H1 (cell line): ENCODE data around the gene CUL4A. TPM values are rescaled to one million over a fixed set of nuclear protein-coding genes. Genes with fewer than 3 reads are reported as not detected.

Experiments used
- CTCF ChIA-PET: fragments of 300-600 bp; sonication (Branson Sonifier 250); formaldehyde crosslinking; loops from one replicate; lab custom pipeline; 2021; ENCODE audit not compliant: partially characterized antibody; lab: Charles Lee
- POLR2A ChIA-PET: fragments of 300-600 bp; sonication (Branson Sonifier 250); formaldehyde crosslinking; loops from one replicate; lab custom pipeline; 2021; ENCODE audit warnings: inconsistent platforms; ENCODE audit not compliant: partially characterized antibody; lab: Charles Lee
- DNase-seq, 2 experiments: peaks; one replicate each; pipeline versions ENCODE4 v3.0.0 to v3.0.0-alpha.2; 2010 to 2022; ENCODE audit warnings: low spot score in 2 of 2, low read depth in 1 of 2, mixed read lengths in 1 of 2
- FAIRE-seq: peaks from 2 replicates; lab custom pipeline; 2011; peaks lifted over from hg19 to GRCh38; lab: Jason Lieb, UNC
- H2AFZ ChIP-seq: 2 replicates; pipeline ENCODE4 v1.8.1; 2012; ENCODE audit warnings: low read length, inconsistent platforms
- H2AK5ac ChIP-seq: 2 replicates; pipeline ENCODE4 v1.6.1; 2013; ENCODE audit warnings: low read depth, low read length
- H2BK120ac ChIP-seq: replicated peaks from 2 replicates; pipeline ENCODE3; 2013; ENCODE audit warnings: low read depth, low read length, inconsistent platforms
- H2BK12ac ChIP-seq: 2 replicates; pipeline ENCODE4 v1.6.1; 2013; ENCODE audit warnings: low read depth, low read length
- H2BK15ac ChIP-seq: 2 replicates; pipeline ENCODE4 v1.6.1; 2013; ENCODE audit warnings: low read length
- H2BK20ac ChIP-seq: 2 replicates; pipeline ENCODE4 v1.6.1; 2013; ENCODE audit warnings: low read length
- H2BK5ac ChIP-seq: 2 replicates; pipeline ENCODE4 v1.6.1; 2013; ENCODE audit warnings: low read depth, low read length
- H3K14ac ChIP-seq: 2 replicates; pipeline ENCODE4 v1.6.1; 2013; ENCODE audit warnings: inconsistent platforms; ENCODE audit not compliant: insufficient read length
- H3K18ac ChIP-seq: 2 replicates; pipeline ENCODE4 v1.6.1; 2013; ENCODE audit warnings: low read length; ENCODE audit errors: extremely low read depth
- H3K23ac ChIP-seq: 2 replicates; pipeline ENCODE4 v1.6.1; 2013; ENCODE audit warnings: inconsistent platforms; ENCODE audit not compliant: insufficient read length
- H3K23me2 ChIP-seq: 2 replicates; pipeline ENCODE4 v1.6.1; 2013; ENCODE audit warnings: low read depth, low read length
- H3K27ac ChIP-seq: 2 replicates; pipeline ENCODE4 v1.6.1; 2011; ENCODE audit warnings: low read depth, low read length, inconsistent platforms
- H3K27me3 ChIP-seq, 4 experiments: replicated peaks in 1 of 4; 1 replicate in 1 of 4; 2 replicates in 3 of 4; pipeline versions ENCODE4 v1.6.1 to v1.8.1; 2011 to 2013; ENCODE audit warnings: low read length in 3 of 4, mild to moderate bottlenecking in 3 of 4, inconsistent platforms in 2 of 4, mixed read lengths in 2 of 4, moderate library complexity in 1 of 4; ENCODE audit not compliant: control insufficient read depth in 3 of 4, insufficient read depth in 3 of 4; ENCODE audit errors: extremely low read depth in 1 of 4
- H3K36me3 ChIP-seq, 4 experiments: 2 replicates each; pipeline versions ENCODE4 v1.6.1 to v1.8.1; 2011 to 2013; ENCODE audit warnings: mild to moderate bottlenecking in 4 of 4, low read length in 3 of 4, moderate library complexity in 2 of 4, control low read depth in 1 of 4, inconsistent platforms in 1 of 4; ENCODE audit not compliant: insufficient read depth in 4 of 4, control insufficient read depth in 2 of 4
- H3K4ac ChIP-seq: replicated peaks from 2 replicates; pipeline ENCODE3; 2013; ENCODE audit warnings: low read length, low read depth, mixed read lengths, inconsistent platforms; ENCODE audit not compliant: insufficient read length
- H3K4me1 ChIP-seq, 4 experiments: replicated peaks in 1 of 4; 1 replicate in 1 of 4; 2 replicates in 3 of 4; pipeline versions ENCODE4 v1.6.1 to v1.8.1; 2011 to 2013; ENCODE audit warnings: low read length in 3 of 4, inconsistent platforms in 2 of 4, mixed read lengths in 1 of 4; ENCODE audit not compliant: insufficient read depth in 4 of 4, control insufficient read depth in 3 of 4
- H3K4me2 ChIP-seq, 2 experiments: 2 replicates each; pipeline versions ENCODE4 v1.6.1 to v1.8.1; 2011 to 2013; ENCODE audit warnings: low read depth in 2 of 2, low read length in 2 of 2, control low read depth in 1 of 2, inconsistent platforms in 1 of 2, mild to moderate bottlenecking in 1 of 2; ENCODE audit not compliant: insufficient read depth in 1 of 2
- H3K4me3 ChIP-seq, 4 experiments: fragments of 200-600, 300-600 bp in 1 of 4; sonication (generic), shearing (Covaris generic), sonication (Bioruptor Twin) in 1 of 4; 2 replicates each; pipeline versions ENCODE4 v1.5.1 to v1.8.1; 2011 to 2016; ENCODE audit warnings: low read length in 4 of 4, low read depth in 3 of 4, control low read depth in 2 of 4, inconsistent platforms in 2 of 4, mild to moderate bottlenecking in 2 of 4, mixed read lengths in 1 of 4, moderate library complexity in 1 of 4; ENCODE audit not compliant: insufficient read depth in 2 of 4; ENCODE audit errors: extremely low read depth in 1 of 4
- H3K56ac ChIP-seq: replicated peaks from 2 replicates; pipeline ENCODE3; 2013; ENCODE audit warnings: low read depth, mild to moderate bottlenecking, mixed read lengths, low read length, inconsistent platforms; ENCODE audit not compliant: insufficient read length
- H3K79me1 ChIP-seq: 2 replicates; pipeline ENCODE4 v1.6.1; 2013; ENCODE audit warnings: low read depth, low read length, control low read depth
- H3K79me2 ChIP-seq, 2 experiments: 2 replicates each; pipeline versions ENCODE4 v1.6.1 to v1.8.1; 2012 to 2013; ENCODE audit warnings: low read length in 2 of 2, mild to moderate bottlenecking in 2 of 2, inconsistent platforms in 1 of 2; ENCODE audit not compliant: insufficient read depth in 2 of 2, control insufficient read depth in 1 of 2
- H3K9ac ChIP-seq, 4 experiments: replicated peaks in 1 of 4; 1 replicate in 1 of 4; 2 replicates in 3 of 4; pipeline versions ENCODE4 v1.6.1 to v1.8.1; 2011 to 2013; ENCODE audit warnings: low read depth in 3 of 4, low read length in 3 of 4, control low read depth in 2 of 4, mild to moderate bottlenecking in 2 of 4, moderate library complexity in 2 of 4, inconsistent platforms in 1 of 4; ENCODE audit errors: extremely low read depth in 1 of 4
- H3K9me3 ChIP-seq, 2 experiments: 2 replicates each; pipeline versions ENCODE4 v1.6.1 to v1.8.1; 2012 to 2013; ENCODE audit warnings: mild to moderate bottlenecking in 2 of 2, moderate library complexity in 2 of 2, control low read depth in 1 of 2, inconsistent platforms in 1 of 2, low read depth in 1 of 2, low read length in 1 of 2, mixed read lengths in 1 of 2; ENCODE audit not compliant: insufficient read depth in 2 of 2
- H4K20me1 ChIP-seq, 2 experiments: replicated peaks in 1 of 2; 2 replicates each; pipeline versions ENCODE3 to v1.8.1; 2011 to 2013; ENCODE audit warnings: inconsistent platforms in 2 of 2, low read length in 2 of 2, mild to moderate bottlenecking in 1 of 2; ENCODE audit not compliant: insufficient read depth in 2 of 2, control insufficient read depth in 1 of 2
- H4K5ac ChIP-seq: 2 replicates; pipeline ENCODE4 v1.6.1; 2013; ENCODE audit warnings: low read length, low read depth, mixed read lengths, inconsistent platforms; ENCODE audit not compliant: insufficient read length
- H4K8ac ChIP-seq: 2 replicates; pipeline ENCODE4 v1.8.0; 2013; ENCODE audit warnings: mild to moderate bottlenecking, moderate library complexity, low read length, inconsistent platforms; ENCODE audit not compliant: insufficient read depth; ENCODE audit errors: extremely low read depth
- H4K91ac ChIP-seq: replicated peaks from 2 replicates; pipeline ENCODE3; 2013; ENCODE audit warnings: low read length, mixed read lengths, inconsistent platforms; ENCODE audit not compliant: insufficient read length
- SIRT6 ChIP-seq: IDR thresholded peaks from one replicate; pipeline ENCODE4 v1.7.1; 2012; ENCODE audit warnings: low read length, inconsistent platforms
- WGBS, 2 experiments: shearing (Covaris generic) in 1 of 2; methylation state at CpG; one replicate each; pipeline versions ENCODE4 v1.1.6 to v1.1.7; 2013 to 2015; ENCODE audit warnings: low lambda C conversion rate in 2 of 2, mixed read lengths in 2 of 2, inconsistent platforms in 1 of 2, low coverage in 1 of 2, missing lambda C conversion rate in 1 of 2; ENCODE audit not compliant: insufficient replicate concordance in 2 of 2, insufficient coverage in 1 of 2, insufficient read length in 1 of 2; ENCODE audit errors: extremely low coverage in 1 of 2, missing lambda C conversion rate in 1 of 2; 5-methylcytosine and 5-hydroxymethylcytosine counted together
- polyA plus RNA-seq, 7 experiments: library from polyadenylated mRNA; depleted of rRNA in 3 of 7; stranded (reverse) in 5 of 7; unstranded in 2 of 7; fragments of >200 nt in 5 of 7; fragments of 200-250 nt in 2 of 7; gene quantifications; 1 replicate in 5 of 7; 2 replicates in 1 of 7; 4 replicates in 1 of 7; pipeline versions ENCODE4 v1.2.1 to v1.2.3, GENCODE V29; 2011 to 2013; ENCODE audit warnings: missing spikeins in 2 of 7, mixed read lengths in 2 of 7
- total RNA-seq: library from RNA; stranded (reverse); fragmentation: NEBNext Ultra II Directional; extraction: Animal tissue kit (Norgen Biotek cat#: 25700); gene quantifications from 2 replicates; pipeline ENCODE4 v1.2.1, GENCODE V29; 2021
- TF ChIP-seq, protein P1 (sequence below), 3 experiments: IDR thresholded peaks; 1 replicate in 2 of 3; 2 replicates in 1 of 3; pipeline versions ENCODE4 v1.5.1 to v1.6.1; 2011; ENCODE audit warnings: low read length in 3 of 3, mild to moderate bottlenecking in 3 of 3, inconsistent platforms in 2 of 3, low read depth in 1 of 3, moderate library complexity in 1 of 3; ENCODE audit not compliant: insufficient read depth in 1 of 3; ENCODE audit errors: control extremely low read depth in 1 of 3

CUL4A gene
- total and polyA plus RNA-seq, 2 of the 8 experiments (the other 6 are each of a cell fraction or from before 2014, with no cell fraction given): 54.7 to 101 TPM

DNA sequence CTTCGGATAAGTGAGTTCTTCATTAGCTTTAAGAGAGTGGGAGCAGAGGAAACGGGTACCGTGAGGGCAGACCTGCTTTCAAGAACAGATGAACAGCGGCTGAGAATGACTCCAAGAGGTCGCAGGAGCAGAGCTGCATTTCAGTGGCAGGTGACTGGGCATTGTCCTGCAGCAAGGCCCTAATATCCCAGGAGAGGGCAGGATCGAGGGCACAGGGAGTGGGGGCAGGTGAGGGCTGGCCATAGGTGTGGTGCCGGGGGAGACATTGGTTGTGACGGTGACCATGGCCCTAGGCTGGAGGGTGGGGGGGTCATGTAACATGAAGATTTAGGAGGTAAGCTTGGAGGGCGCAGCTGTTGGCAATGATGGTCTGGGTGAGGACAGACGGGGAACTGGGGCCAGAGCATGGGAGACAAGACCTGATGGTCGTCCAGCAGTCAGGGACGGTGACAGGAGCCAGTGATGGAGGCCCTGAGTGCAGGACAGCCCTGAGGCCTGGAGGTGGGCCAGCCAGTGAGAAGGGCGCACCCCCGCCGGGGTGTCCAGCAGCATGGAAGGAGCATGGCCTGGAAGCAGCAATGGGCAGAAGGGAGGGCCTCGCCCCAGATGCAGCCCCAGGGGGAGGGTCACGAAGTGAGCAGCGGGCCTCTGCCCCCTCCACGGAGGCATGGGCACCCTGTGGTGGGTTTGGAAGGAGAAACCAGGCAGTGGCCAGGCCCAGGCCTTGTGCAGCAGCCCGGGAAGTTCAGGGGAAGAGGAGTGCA, 58.4 kb downstream of the CUL4A start:
- H3K4me2 ChIP-seq: no peak overlapping the region
- no peak overlapping the region for H2BK15ac ChIP-seq
- H3K56ac ChIP-seq: no peak overlapping the region
- H3K27me3 ChIP-seq: no peaks in the 10 kb centered on the region
- peaks cover 2 to 9% (median 8%) of the 10 kb centered on the region in 4 experiments; a peak in 4 of 8 replicates for H3K36me3 ChIP-seq
- no peak overlapping the region for H2AFZ ChIP-seq
- no peak for FAIRE-seq
- TF ChIP-seq, protein P1, sequence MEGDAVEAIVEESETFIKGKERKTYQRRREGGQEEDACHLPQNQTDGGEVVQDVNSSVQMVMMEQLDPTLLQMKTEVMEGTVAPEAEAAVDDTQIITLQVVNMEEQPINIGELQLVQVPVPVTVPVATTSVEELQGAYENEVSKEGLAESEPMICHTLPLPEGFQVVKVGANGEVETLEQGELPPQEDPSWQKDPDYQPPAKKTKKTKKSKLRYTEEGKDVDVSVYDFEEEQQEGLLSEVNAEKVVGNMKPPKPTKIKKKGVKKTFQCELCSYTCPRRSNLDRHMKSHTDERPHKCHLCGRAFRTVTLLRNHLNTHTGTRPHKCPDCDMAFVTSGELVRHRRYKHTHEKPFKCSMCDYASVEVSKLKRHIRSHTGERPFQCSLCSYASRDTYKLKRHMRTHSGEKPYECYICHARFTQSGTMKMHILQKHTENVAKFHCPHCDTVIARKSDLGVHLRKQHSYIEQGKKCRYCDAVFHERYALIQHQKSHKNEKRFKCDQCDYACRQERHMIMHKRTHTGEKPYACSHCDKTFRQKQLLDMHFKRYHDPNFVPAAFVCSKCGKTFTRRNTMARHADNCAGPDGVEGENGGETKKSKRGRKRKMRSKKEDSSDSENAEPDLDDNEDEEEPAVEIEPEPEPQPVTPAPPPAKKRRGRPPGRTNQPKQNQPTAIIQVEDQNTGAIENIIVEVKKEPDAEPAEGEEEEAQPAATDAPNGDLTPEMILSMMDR (IDR thresholded peaks at IDR 0.05; ENCODE audit: control extremely low read depth in 1 of 3, insufficient read depth in 1 of 3, low read depth in 1 of 3, low read length in 3 of 3): peak; percentile 13 to 33 (median 13); a peak in 3 of 4 replicates
- TF ChIP-seq SIRT6: no peak
- TF ChIP-seq, all 59 proteins: peak for 1
- Histone ChIP-seq H4K20me1 (peaks cover 0 to 3% of the 10 kb centered on the region in 2 experiments), H3K23ac (no peak overlapping the region), H3K4me1 (no peaks in the 10 kb centered on the region), H3K4me3 (no peak overlapping the region), H3K14ac (no peak overlapping the region), H3K79me1 (no peaks in the 10 kb centered on the region; the same call in 1 of the 2 replicates), H3K9me3 (no peaks in the 10 kb centered on the region), H3K9ac (no peak overlapping the region), H4K91ac (no peak overlapping the region), H2BK20ac (no peak overlapping the region), H4K8ac (no peak overlapping the region), H2BK120ac (no peak overlapping the region), H3K23me2 (no peaks in the 10 kb centered on the region), H4K5ac (no peak overlapping the region), H2BK12ac (no peak overlapping the region; the same call in 1 of the 2 replicates), H3K18ac (no peak overlapping the region), H3K4ac (no peak overlapping the region), H2AK5ac (peak overlapping the region; percentile 39; the same call in 1 of the 2 replicates), H2BK5ac (no peak overlapping the region), H3K79me2 (no peaks in the 10 kb centered on the region), H3K27ac (no peak overlapping the region)
- ChIA-PET CTCF (interaction anchor here (0.6 to 2.0 kb wide), 6 partner anchors 10 to 203 kb away, joined by 3 to 6 read pairs (median 4); partner anchors contain the start of gene ADPRHL1), POLR2A (interaction anchor here (0.6 kb wide), 1 partner anchor 259 kb away, joined by 3 read pairs; no protein-coding TSS in a partner anchor)
- no peak for DNase-seq
- 92% methylated on average over 20 of the region's 20 CpGs; no CpG with 5 or more reads in 1 of the 2 experiments for WGBS, 2 experiments
